NCI-H524 treated with DMSO at 0.1 percent for 48 hours (cell line): ENCODE results near the gene RFNG.

Experiments
- DNase-seq: peaks from one replicate; lab custom pipeline; 2025; lab: John Stamatoyannopoulos, UW

The RFNG gene

GRCh38 chr17:82077617-82078358 is 26.2 kb upstream of the RFNG start:
- no peak for DNase-seq

- no peak for DNase-seq
These were observed 25.4 kb upstream of the RFNG start for GRCh38 chr17:82076785-82077591.

DNA sequence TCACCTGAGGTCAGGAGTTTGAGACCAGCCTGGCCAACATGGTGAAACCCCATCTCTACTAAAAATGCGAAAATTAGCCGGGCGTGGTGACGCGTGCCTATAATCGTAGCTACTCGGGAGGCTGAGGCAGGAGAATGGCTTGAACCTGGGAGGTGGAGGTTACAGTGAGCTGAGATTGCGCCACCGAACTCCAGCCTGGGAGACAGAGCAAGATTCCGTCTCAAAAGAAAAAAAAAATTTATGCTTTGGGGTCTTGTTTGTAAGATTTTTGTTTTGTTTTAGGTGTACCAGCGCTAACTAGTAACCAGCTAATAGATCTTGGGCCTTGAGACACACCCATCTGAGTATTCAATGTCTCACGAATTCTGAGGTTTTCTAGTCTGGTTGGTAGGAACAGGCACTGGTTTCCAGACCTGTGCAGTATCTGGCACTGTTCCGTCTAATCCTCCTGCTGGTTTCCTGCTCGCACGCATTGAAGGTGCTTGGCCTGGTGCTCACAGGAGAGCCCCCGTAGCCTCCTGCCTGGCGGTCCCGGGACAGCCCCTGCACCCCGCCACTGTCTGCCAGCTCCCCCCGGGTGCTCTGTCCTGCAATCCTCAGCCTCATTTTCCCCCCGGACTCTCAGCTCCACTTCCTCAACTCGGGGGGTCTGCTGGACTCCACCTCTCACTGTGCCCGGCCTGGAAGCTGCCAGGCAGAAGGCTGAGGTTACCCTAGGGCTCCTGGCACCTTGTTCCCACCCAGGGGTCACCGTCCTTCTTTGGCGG is 24.6 kb upstream of the RFNG start:
- no peak for DNase-seq

DNA sequence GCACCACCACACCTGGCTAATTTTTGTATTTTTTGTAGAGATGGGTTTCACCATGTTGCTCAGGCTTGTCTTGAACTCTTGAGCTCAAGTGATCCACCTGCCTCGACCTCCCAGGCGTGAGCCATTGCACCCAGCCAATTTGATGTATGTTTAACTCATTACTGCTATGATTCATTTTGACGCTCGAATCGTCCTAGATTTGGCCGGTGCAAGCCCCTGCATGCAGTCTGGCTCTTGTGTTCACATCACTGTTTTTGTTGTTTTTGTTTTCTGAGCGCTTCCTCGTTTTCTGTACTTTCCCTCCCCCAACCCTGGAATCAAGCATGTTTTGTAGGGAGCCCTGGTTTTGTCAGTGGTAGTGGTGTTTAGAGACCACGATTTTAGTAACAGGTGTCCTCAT is 21.8 kb upstream of the RFNG start:
- no peak for DNase-seq

DNA sequence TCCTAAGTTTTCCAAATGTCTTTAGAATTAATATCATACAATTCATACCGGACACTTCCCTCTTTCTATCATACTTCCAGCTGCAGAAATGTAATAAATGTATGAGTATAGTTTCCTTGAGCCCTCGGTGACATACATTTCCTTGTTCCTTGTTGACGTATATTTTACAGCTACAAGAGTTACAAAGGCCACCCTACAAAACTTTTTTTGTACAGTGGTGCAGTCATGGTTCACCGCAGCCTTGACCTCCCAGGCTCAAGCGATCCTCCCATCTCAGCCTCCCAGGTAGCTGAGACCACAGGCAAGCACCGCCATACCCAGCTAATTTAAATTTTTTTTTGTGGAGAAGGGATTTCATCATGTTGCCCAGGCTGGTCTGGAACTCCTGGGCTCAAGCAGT is 21.2 kb upstream of the RFNG start:
- DNase-seq: no peak

DNA sequence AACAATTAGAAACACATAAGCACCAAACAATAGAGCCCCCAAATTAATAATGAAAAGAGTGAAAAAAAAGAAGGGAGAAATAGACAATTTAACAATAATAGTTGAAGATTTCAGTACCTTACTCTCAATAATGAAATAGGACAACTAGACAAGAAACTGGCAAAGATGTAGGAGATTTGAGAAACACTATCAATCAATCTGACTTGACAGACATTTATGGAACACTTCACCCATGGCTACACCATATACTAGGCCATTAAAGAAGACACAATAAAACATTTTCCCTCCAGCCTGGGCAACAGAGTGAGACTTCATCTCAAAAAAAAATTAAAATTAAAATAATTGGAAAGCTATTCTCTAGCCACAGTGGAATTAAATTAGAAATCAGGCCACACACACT is 19.0 kb upstream of the RFNG start:
- no peak for DNase-seq

GRCh38 chr17:82065638-82066303 is 14.2 kb upstream of the RFNG start, which contains the start of gene DUS1L:
TSS of gene DUS1L (minus strand) at chr17:82065804. CDS start at chr17:82065059, 745 bp downstream.
- no peak for DNase-seq

DNA sequence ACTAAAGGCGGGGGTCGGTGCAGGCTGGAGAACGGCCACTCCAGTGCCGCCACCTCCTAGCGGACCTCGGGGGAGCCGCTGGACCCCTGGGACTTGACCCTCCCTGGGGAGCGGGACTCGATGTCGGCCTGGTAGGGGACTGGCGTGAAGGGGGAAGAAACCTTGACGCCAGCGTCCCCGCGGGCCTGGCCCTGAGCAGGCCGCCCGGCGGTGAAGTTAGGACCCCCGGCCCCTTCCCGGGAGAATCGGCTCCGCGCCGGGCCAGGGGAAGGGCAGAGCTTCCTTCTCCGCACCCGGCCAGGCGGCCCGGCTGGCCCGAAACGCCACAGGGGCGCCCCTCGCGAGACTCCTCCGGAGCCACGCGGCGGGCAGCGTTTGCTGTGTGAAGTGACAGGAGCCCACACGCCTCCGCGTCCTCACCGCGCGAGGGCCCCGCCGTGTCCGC is 13.6 kb upstream of the RFNG start:
- no peak for DNase-seq

- no peak for DNase-seq
These were observed 13.0 kb upstream of the RFNG start for GRCh38 chr17:82064433-82065192.

- no peak for DNase-seq
These were observed 12.1 kb upstream of the RFNG start for GRCh38 chr17:82063424-82064415.

- no peak for DNase-seq
These were observed 11.4 kb upstream of the RFNG start for GRCh38 chr17:82062984-82063368.

GRCh38 chr17:82062076-82062983 is 10.7 kb upstream of the RFNG start:
- no peak for DNase-seq

DNA sequence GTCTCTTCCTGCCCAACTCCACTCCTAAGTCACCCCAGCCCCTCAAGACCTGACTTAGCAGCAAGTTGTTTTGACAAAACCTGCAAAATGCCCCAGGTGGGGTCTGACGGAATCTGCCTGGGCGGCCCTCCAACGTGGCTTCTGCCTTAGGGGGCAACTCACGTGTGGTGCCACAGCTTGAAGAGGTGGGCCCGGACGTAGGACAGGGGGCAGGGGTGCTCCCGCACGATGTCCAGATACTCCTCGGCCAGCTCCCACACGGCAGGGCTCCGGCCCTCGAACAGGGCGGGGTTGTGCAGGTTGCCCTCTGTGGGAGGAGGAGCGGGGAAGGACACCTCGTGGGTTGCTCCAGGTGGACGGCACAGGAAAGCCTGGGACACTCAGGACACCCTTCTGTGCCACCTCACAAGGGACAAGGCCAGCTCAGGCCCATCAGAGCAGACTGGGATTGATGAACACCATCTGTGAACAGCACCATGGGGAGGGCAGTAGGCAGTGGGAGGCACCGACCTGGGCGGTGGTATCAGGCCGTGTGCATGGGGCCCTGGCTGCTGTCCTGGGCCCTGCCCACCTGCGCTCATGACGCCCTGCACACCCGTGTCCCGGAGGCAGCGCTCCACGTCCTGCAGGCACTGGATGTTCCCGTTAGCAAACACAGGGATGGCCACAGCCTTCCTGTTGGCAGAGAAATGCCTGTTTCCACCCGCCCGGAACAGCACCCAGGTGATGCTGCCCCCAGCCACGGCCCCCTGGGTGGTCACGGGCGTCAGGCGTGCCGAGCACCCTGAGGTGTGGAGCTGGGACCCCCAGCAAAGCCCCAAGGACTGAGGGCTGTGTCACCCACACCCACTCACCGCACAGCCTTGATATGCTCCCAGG is 9.7 kb upstream of the RFNG start:
- no peak for DNase-seq

- DNase-seq: no peak
These were observed 9.0 kb upstream of the RFNG start for GRCh38 chr17:82060614-82061013.

DNA sequence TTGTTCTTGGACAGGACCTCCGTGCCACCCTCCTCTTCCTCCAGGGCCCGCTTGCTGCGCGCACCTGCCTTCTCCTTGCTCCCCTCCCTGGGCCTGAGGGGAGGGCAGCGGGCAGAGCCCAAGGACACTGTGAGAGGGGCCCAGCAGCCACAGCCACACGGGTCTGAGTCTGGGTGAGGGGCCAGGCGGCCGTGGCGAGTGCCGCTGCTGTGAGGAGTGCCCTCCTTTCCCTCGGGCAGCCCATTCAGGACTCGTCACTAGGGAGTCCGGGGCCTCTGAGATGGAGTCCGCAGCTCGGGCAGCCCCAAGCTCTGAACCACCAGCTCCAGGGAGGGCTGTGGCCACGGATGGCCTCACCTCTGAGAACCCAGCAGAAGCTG is 8.4 kb upstream of the RFNG start:
- no peak for DNase-seq

DNA sequence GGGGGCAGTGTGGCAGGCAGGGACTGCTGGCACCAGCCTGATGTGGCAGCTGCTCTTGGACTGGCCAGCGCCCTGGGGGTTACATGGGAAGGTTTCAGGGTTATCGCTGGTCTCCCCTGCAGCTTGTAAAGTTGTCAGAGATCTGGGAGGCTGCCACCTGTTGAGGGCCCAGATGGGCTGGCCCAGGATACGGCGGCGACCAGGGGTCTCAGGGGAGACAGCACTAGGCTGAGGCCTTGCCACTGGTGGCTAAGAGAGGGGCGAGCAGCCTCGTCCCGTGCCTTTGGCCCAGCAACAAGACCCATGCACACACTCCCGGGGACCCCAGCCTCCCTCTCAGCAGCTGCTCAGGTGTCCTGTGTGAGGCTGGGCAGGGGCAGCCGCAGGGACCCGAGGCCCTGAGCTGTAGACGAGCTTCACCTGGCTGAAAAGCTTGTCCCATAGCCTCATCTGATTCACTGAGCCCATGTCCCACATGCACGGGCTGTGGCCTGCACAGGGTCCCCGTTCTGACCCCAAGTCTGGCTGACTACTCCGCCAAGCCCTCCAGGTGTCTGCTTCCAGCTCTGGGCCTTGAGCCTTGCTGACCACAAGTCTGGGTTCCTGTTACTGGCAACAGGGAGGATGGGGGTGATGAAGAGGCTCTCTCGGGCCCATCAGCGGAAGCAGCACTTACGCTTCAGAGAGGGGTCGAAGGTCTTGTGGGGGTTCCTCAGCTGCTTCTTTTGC is 7.8 kb upstream of the RFNG start:
- DNase-seq: no peak

- no peak for DNase-seq
These were observed 7.2 kb upstream of the RFNG start for GRCh38 chr17:82058855-82059249.
